ENCODE results near the gene FEV. TPM values are rescaled to one million over a fixed set of nuclear protein-coding genes. Genes with fewer than 3 reads are reported as not detected.

The FEV gene
- total RNA-seq, 2 donors from 2014 or later: not detected

- no peak for ATAC-seq (ENCODE audit: insufficient number of reproducible peaks, low FRiP score, low read depth)
- no peaks in the 10 kb centered on the region for H3K9me3 ChIP-seq
- H3K36me3 ChIP-seq: no peaks in the 10 kb centered on the region
- H3K4me1 ChIP-seq (ENCODE audit: control insufficient read depth in 1 of 2, low read depth in 2 of 2): peaks cover 9 to 29% of the 10 kb centered on the region in 2 donors
- no peak overlapping the region for H3K4me3 ChIP-seq
- no peak overlapping the region for H3K27ac ChIP-seq
- H3K27me3 ChIP-seq (replicated peaks; ENCODE audit: insufficient read depth): no peaks in the 10 kb centered on the region
- no peak for DNase-seq (ENCODE audit: low spot score)
- no peak for TF ChIP-seq CTCF (IDR thresholded peaks at IDR 0.05)
These were observed 35.8 kb upstream of the FEV start for GRCh38 chr2:219020604-219021365.

- Histone ChIP-seq H3K4me3 (no peak overlapping the region), H3K27me3 (replicated peaks; ENCODE audit: insufficient read depth) (no peaks in the 10 kb centered on the region), H3K27ac (no peak overlapping the region), H3K36me3 (no peaks in the 10 kb centered on the region), H3K4me1 (ENCODE audit: control insufficient read depth in 1 of 2, low read depth in 2 of 2) (peaks cover 9 to 29% of the 10 kb centered on the region in 2 donors), H3K9me3 (no peaks in the 10 kb centered on the region)
- no peak for TF ChIP-seq CTCF (IDR thresholded peaks at IDR 0.05)
- no peak for ATAC-seq (ENCODE audit: insufficient number of reproducible peaks, low FRiP score, low read depth)
- no peak for DNase-seq (ENCODE audit: low spot score)
These were observed 34.5 kb upstream of the FEV start for GRCh38 chr2:219019436-219019835.

- H3K4me3 ChIP-seq: no peak overlapping the region
- no peaks in the 10 kb centered on the region for H3K9me3 ChIP-seq
- no peaks in the 10 kb centered on the region for H3K36me3 ChIP-seq
- no peak overlapping the region for H3K27ac ChIP-seq
- no peaks in the 10 kb centered on the region for H3K27me3 ChIP-seq (replicated peaks; ENCODE audit: insufficient read depth)
- no peak for TF ChIP-seq CTCF (IDR thresholded peaks at IDR 0.05)
- H3K4me1 ChIP-seq (ENCODE audit: control insufficient read depth in 1 of 2, low read depth in 2 of 2): peaks cover 9 to 29% of the 10 kb centered on the region in 2 donors
- DNase-seq (ENCODE audit: low spot score) (no peak), ATAC-seq (ENCODE audit: insufficient number of reproducible peaks, low FRiP score, low read depth) (no peak)
These were observed 33.7 kb upstream of the FEV start for GRCh38 chr2:219018726-219019125.

GRCh38 chr2:219018286-219018685 is 33.3 kb upstream of the FEV start:
- no peak for ATAC-seq (ENCODE audit: insufficient number of reproducible peaks, low FRiP score, low read depth)
- Histone ChIP-seq H3K4me1 (ENCODE audit: control insufficient read depth in 1 of 2, low read depth in 2 of 2) (peaks cover 9 to 29% of the 10 kb centered on the region in 2 donors), H3K27me3 (replicated peaks; ENCODE audit: insufficient read depth) (no peaks in the 10 kb centered on the region), H3K9me3 (no peaks in the 10 kb centered on the region), H3K4me3 (no peak overlapping the region), H3K36me3 (no peaks in the 10 kb centered on the region), H3K27ac (peak overlapping the region; percentile 4 to 48)
- DNase-seq (ENCODE audit: low spot score): no peak
- no peak for TF ChIP-seq CTCF (IDR thresholded peaks at IDR 0.05)

- Histone ChIP-seq H3K4me3 (peak overlapping the region; percentile 43), H3K27me3 (replicated peaks; ENCODE audit: insufficient read depth) (no peaks in the 10 kb centered on the region), H3K4me1 (ENCODE audit: control insufficient read depth in 1 of 2, low read depth in 2 of 2) (peaks cover 9 to 29% of the 10 kb centered on the region in 2 donors), H3K36me3 (no peaks in the 10 kb centered on the region), H3K27ac (peak overlapping the region; percentile 40 to 48), H3K9me3 (no peaks in the 10 kb centered on the region)
- ATAC-seq (ENCODE audit: insufficient number of reproducible peaks, low FRiP score, low read depth): no peak
- no peak for TF ChIP-seq CTCF (IDR thresholded peaks at IDR 0.05)
- DNase-seq (ENCODE audit: low spot score): no peak
These were observed 32.4 kb upstream of the FEV start for GRCh38 chr2:219017201-219017931.
